DMS153 treated with DMSO at 0.1 percent for 48 hours (cell line): ENCODE data around the gene TCF12.
"Not testable (repeated sequence)": the region's sequence is repeated elsewhere in the genome, so short reads cannot be mapped to it uniquely, and the experiment has no call there.

Experiments used
- DNase-seq: peaks from one replicate; lab custom pipeline; 2025; ENCODE audit not compliant: unreplicated experiment; lab: John Stamatoyannopoulos, UW

The TCF12 gene

GRCh38 chr15:56944485-56944884 lies 26.0 kb downstream of the TCF12 start:
- no peak for DNase-seq

- no peak for DNase-seq
These were observed 27.7 kb downstream of the TCF12 start for GRCh38 chr15:56946150-56946549.

GRCh38 chr15:56948000-56948763 lies 29.7 kb downstream of the TCF12 start:
- no peak for DNase-seq

GRCh38 chr15:56948764-56949101 lies 30.3 kb downstream of the TCF12 start:
- DNase-seq: no peak

GRCh38 chr15:56950979-56951378 lies 32.5 kb downstream of the TCF12 start:
- DNase-seq: no peak

- DNase-seq: no peak
These were observed 35.3 kb downstream of the TCF12 start for GRCh38 chr15:56953790-56954189.

- DNase-seq: not testable (repeated sequence)
These were observed 36.6 kb downstream of the TCF12 start for GRCh38 chr15:56955011-56955410.

- no peak for DNase-seq
These were observed 38.1 kb downstream of the TCF12 start for GRCh38 chr15:56956538-56956937.

- DNase-seq: no peak
These were observed 39.5 kb downstream of the TCF12 start for GRCh38 chr15:56957812-56958406.

- DNase-seq: no peak
These were observed 40.8 kb downstream of the TCF12 start for GRCh38 chr15:56959318-56959648.

- DNase-seq: no peak
These were observed 41.7 kb downstream of the TCF12 start for GRCh38 chr15:56960116-56960515.

- no peak for DNase-seq
These were observed 44.7 kb downstream of the TCF12 start for GRCh38 chr15:56963126-56963525.

- DNase-seq: no peak
These were observed 45.3 kb downstream of the TCF12 start for GRCh38 chr15:56963710-56964109.

GRCh38 chr15:56964182-56964581 lies 45.7 kb downstream of the TCF12 start:
- no peak for DNase-seq

- DNase-seq: no peak
These were observed 47.0 kb downstream of the TCF12 start for GRCh38 chr15:56965231-56966013.

GRCh38 chr15:56967336-56967735 lies 48.9 kb downstream of the TCF12 start:
- DNase-seq: no peak

- DNase-seq: no peak
These were observed 49.8 kb downstream of the TCF12 start for GRCh38 chr15:56968256-56968655.

- no peak for DNase-seq
These were observed 50.4 kb downstream of the TCF12 start for GRCh38 chr15:56968821-56969220.

GRCh38 chr15:56969265-56969895 lies 50.9 kb downstream of the TCF12 start:
- no peak for DNase-seq

- DNase-seq: no peak
These were observed 53.1 kb downstream of the TCF12 start for GRCh38 chr15:56971571-56971970.

- DNase-seq: no peak
These were observed 53.6 kb downstream of the TCF12 start for GRCh38 chr15:56972016-56972415.

GRCh38 chr15:56972426-56972825 lies 54.0 kb downstream of the TCF12 start:
- DNase-seq: no peak
